ENCODE data around the gene ZNF624.

- TF ChIP-seq CTCF (conservative IDR thresholded peaks at IDR 0.05) (no peak), EZH2 (IDR thresholded peaks at IDR 0.05; ENCODE audit: low read depth) (no peak)
These were observed 36.1 kb downstream of the ZNF624 start for GRCh38 chr17:16617481-16618060.
